Measurements from ENCODE around the gene NCOR2.

NCOR2 gene

GRCh38 chr12:124573839-124574786, 6.7 kb upstream of the NCOR2 start:
- DNase-seq: no peak

GRCh38 chr12:124571556-124571955, 4.1 kb upstream of the NCOR2 start:
- no peak for DNase-seq

- no peak for DNase-seq
Observed at GRCh38 chr12:124570810-124571209, 3.4 kb upstream of the NCOR2 start.

GRCh38 chr12:124569375-124570148, 2.1 kb upstream of the NCOR2 start:
- no peak for DNase-seq

DNA sequence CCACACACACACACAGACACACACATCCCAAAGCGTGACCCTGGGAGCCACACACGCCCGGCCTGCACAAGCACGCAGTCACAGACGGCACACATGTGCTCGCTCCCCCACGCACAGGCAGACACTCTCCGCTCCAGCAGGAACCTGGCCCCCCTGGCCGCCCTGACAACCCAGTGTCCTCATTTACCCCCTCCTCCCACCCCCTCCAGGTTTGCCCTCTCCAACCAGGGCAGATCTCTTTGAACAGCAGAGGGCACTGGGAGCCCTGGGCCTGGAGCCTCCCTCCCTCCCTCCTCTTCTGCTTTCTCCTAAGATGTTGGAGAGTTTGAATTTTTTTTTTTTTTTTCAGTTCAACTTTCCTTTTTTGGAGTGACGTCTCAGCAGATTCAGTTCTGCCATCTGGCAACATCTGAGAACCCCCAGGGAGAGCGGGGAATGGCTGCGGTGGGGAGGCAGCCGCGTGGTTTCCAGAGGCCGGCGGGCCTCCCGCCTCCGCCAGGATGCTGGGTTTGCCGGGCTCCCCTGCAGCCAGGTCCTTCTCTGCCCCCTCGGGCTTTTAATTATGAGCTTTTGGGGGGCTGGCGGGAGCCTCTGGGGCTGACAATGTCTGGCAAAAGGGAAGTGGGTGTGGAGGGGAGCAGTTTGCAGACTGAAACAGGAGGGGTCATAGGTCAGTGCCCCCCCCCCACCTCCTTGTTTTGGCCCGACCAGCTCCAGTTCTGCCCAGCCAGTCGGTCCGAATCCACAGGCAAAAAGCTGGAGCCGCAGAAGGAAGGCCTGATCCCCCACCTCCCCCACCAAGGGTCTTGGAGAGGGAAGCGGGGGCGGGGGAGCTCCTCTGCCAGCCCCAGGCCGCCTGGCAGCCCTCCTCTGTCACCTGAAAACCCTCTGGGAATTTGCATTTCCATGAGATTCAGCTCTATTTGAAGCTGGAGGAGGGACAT, 1.3 kb upstream of the NCOR2 start:
- DNase-seq: peak; percentile 47

DNA sequence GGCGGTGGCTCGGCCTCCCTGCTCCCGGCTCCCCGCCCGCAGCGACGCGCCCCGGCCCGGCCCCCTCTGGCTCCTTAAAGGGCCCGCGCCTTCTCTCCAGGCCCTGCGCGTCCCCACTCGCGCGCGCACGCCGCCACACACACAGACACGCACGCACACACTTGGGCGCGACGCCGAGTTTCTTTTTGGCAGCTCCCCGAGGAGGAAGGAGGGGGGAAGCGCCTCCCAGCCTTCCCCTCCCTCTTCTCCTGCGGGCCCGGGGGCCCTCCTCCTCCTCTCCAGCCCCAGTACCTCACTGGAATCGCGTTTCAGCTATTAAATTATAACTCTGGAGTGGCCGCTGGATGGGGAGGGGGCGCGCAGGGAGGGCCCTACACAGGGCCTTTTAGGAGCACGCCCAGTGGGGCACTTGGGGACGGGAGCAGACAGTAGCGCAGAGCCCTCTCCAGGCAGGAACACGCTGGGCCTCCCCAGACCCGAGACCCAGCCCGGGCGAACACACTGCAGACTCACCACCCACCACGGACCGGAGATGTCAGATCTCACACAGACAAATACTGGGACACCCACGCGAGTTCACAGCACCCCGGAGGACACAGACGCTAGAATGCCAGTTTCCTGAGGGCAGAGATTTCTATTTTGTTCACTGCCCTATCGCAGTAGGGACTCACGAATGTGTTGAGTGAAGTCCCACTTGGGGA, 411 bp upstream of the NCOR2 start:
- peak; percentile 83 for DNase-seq

- peak; percentile 78 for DNase-seq
Observed at GRCh38 chr12:124566161-124566996, 1.0 kb downstream of the NCOR2 start.

- no peak for DNase-seq
Observed at GRCh38 chr12:124565656-124566160, 1.7 kb downstream of the NCOR2 start.

DNA sequence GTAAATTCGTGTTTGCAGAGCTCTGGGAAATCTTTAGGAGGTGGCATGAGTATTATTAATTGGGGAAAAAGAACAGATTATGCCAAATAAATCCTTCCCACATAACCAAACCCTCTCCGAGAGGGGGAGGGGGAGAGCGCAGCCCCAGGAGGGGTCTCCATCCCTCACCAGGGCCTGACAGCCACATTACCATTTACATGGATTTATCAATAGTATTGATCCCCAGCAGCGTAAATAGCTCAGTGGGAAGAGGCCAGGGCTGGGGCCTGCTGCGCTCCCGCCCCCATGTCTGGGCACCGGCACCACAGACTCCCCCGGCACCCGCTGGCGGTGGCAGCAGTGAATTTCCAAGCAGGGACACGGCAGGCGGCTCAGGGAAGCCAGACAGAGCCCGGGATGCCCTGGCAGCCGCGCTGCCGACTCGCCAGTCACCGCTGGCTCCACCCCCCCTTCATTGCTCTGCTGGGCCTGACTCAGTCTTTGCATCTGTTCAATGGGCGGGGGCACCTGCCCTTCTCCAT, 2.4 kb downstream of the NCOR2 start:
- peak; percentile 40 for DNase-seq

GRCh38 chr12:124564232-124564958, 3.0 kb downstream of the NCOR2 start:
- no peak for DNase-seq

GRCh38 chr12:124563809-124564208, 3.6 kb downstream of the NCOR2 start:
- no peak for DNase-seq

DNA sequence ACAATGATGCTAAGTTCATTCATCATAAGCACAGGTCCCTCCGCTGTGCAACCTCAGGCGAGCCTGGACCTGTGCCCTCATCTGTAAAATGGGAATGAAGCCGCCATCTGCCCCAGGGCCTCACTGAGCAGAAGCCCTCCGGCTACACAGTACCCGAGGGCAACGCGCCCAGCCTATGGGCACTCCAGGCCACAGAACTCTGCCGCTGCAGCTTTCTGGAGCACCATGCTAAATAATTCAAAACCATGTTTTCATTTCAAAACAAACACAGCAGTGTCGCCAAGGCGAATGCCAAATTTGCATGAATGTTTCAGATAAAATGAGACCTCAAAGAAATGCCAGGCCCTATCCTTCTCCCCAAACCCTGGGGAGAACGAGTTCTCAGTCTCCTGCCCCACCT, 4.0 kb downstream of the NCOR2 start:
- no peak for DNase-seq

DNA sequence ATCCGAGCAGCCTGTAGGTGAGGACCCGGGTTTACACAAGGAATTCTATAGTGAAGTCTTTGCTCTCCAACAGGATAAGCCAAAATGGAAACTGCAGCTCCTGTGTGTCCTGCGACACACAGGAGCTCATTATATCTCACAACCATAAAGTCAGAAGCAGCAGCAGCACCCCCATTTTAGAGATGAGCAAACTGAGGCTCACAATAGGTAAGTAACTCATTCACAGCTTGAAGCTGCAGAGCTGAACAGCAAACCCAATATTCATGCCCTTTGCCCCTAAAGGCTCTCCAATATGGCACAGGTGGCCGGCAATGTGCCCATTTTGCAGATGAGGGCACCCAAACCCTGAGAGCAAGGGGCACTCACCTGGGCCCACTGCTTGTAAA, 4.6 kb downstream of the NCOR2 start:
- no peak for DNase-seq

DNA sequence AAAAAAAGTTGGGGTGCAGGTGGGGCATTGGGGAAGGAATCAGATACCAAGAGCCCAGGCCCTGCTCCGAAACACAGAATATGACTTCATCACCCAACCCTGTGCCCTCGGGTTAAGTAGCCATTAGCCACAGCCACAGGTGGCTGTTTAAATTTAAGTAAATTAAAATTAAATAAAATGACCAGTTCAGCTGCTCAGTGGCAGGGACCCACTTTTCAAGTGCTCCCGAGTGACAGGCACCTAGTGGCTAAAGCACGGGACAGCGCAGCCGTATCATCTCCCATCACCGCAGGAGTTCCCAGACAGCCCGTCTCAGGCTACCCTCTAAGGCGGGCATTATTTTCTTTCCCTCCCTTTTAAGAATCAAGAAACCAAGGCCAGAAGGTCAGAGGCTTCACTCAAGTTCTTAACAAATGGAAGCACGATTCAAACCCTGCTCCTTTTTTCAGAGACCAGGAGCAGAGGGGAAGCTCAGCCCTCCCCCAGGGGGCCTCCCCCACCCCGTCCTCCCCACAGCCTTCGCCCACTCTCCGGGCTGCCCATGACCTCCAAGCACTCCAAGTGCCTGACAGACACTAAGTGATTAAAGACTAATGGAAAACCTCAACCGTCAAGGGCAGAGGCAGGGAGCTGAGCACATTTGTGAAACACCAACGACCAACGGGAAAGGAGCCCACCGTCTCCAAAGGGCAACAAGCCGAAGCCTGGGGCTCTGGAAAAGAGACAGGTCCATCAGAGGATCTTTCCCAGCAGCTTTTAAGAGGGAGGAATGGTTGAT, 5.2 kb downstream of the NCOR2 start:
- DNase-seq: no peak

DNA sequence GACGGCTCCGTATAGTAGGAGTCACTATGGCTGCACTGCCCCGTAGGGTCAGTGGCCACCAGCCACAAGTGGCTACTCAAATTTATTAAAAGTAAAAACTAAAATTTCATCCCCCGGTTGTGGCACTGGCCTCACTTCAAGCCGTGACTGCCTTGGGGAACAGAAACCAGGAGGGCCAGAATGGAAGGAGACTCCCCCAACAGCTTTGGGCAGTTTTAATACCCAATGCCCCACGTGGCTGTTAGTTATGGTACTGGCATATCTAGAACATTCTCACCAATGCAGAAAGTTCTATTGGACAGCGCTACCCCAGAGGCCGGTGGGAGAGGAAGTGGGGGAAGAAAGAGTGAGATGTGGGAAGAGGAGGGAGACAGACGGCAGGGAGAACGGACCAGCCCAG, 6.2 kb downstream of the NCOR2 start:
- DNase-seq: no peak

DNA sequence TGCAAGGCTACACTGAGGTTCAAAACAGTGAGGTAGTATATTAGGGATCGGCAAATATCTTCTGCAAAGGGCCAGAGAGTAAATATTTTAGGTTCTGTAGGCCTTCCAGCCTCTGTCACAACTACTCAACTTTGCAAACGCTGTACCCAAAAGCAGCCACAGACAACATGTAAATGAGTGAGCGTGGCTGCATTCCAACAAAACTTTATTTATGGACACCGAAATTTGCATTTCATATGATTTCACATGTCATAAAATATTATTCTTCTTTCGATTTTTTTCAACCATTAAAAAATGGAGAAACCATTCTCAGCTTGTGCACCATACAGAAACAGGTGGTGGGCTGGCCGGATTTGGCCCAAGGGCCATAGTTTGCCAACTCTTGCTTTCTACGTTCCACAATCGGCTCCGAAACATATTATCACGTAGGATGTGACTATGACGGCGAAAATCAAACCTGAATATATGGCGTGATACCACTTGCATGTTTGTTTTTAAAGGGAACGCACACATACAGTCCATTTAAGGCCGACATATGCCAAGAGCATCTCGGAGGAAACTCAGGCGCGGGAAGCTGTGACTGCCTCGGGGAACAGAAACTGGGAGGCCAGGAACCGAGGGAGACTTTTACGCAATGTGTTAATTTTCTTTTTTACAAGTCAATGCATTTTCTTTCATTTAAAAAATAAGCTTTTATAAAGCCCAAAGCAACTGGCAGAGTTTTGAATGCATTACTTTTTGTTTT, 7.1 kb downstream of the NCOR2 start:
- no peak for DNase-seq

- no peak for DNase-seq
Observed at GRCh38 chr12:124559182-124560017, 8.0 kb downstream of the NCOR2 start.

GRCh38 chr12:124558313-124558712, 9.1 kb downstream of the NCOR2 start:
- no peak for DNase-seq
